ENCODE data around the gene KIAA1671.

- TF ChIP-seq CTCF (IDR thresholded peaks at IDR 0.05; ENCODE audit: low read length) (no peak), EZH2 (IDR thresholded peaks at IDR 0.05; ENCODE audit: borderline replicate concordance, low read length) (no peak)
These were observed 34.3 kb downstream of the KIAA1671 start for GRCh38 chr22:24986816-24987215.
